Esophagus squamous epithelium (tissue), 4 donors: ENCODE results near the gene HTR3A.

Experiments used
- CTCF ChIP-seq, 6 experiments: fragments of 450-650 bp in 4 of 6; fragments of 200-600 bp in 2 of 6; sonication (generic) in 2 of 6; IDR thresholded peaks; one replicate each; pipeline ENCODE4 v1.5.1; 2016 to 2019; ENCODE audit warnings: antibody characterized with exemption in 6 of 6, mild to moderate bottlenecking in 4 of 6, moderate library complexity in 4 of 6
- POLR2A ChIP-seq, 4 donors: fragments of 450-650 bp; IDR thresholded peaks; one replicate each; pipeline ENCODE4 v1.6.1; 2017; ENCODE audit warnings: antibody characterized with exemption in 4 of 4, mild to moderate bottlenecking in 4 of 4, moderate library complexity in 3 of 4

GRCh38 chr11:113997473-113997872 lies 22.6 kb downstream of the HTR3A start:
- no peak for TF ChIP-seq POLR2A (IDR thresholded peaks at IDR 0.05)
- TF ChIP-seq CTCF (IDR thresholded peaks at IDR 0.05), result no peak
